Pancreas (tissue), 10 donors: ENCODE results near the gene FYN. TPM values are rescaled to one million over a fixed set of nuclear protein-coding genes. Genes with fewer than 3 reads are reported as not detected.

Source experiments
- ATAC-seq, 4 donors: fragments of 200-7000 bp; cut with Tn5 transposase; one replicate each; pipeline versions ENCODE4 v1.8.0 to v1.9.1; 2020; ENCODE audit warnings: mild to moderate bottlenecking in 4 of 4, moderate library complexity in 4 of 4
- DNase-seq, 6 donors: peaks; one replicate each; pipeline ENCODE4 v3.0.0-alpha.2; 2020
- FAIRE-seq: peaks from 2 replicates; lab custom pipeline; 2012; peaks lifted over from hg19 to GRCh38; lab: Jason Lieb, UNC
- H3K27ac ChIP-seq, 4 donors: fragments of 200-600 bp; sonication (generic); 1 replicate in 3 of 4; 2 replicates in 1 of 4; pipeline versions ENCODE4 v1.5.0 to v1.8.0; 2020
- H3K27me3 ChIP-seq, 4 donors: fragments of 200-600 bp; one replicate each; pipeline ENCODE4 v1.8.0; 2021
- H3K36me3 ChIP-seq, 3 donors: fragments of 200-600 bp; sonication (generic) in 1 of 3; one replicate each; pipeline versions ENCODE4 v1.5.0 to v1.8.0; 2020 to 2021
- H3K4me1 ChIP-seq, 3 donors: fragments of 200-600 bp; one replicate each; pipeline ENCODE4 v1.8.0; 2021
- H3K4me3 ChIP-seq, 4 donors: fragments of 200-600 bp; sonication (generic) in 2 of 4; one replicate each; pipeline versions ENCODE4 v1.5.0 to v1.8.0; 2020 to 2021
- H3K9me3 ChIP-seq, 4 donors: fragments of 200-600 bp; one replicate each; pipeline ENCODE4 v1.8.0; 2021
- WGBS, 2 donors: extraction: QIAGEN DNeasy Blood & Tissue Kit; methylation state at CpG; one replicate each; pipeline ENCODE4 v1.1.7; 2013; 5-methylcytosine and 5-hydroxymethylcytosine counted together
- intact Hi-C, 3 donors: fragments of 100-400 bp; cut with DNase I; formaldehyde crosslinking; loops; one replicate each; pipeline versions ENCODE4 v1.11.1 to v1.14.2; 2022
- polyA plus RNA-seq, 2 donors: library from polyadenylated mRNA; stranded (reverse); fragments of 200-250 nt; gene quantifications; one replicate each; pipeline ENCODE4 v1.2.3, GENCODE V29; 2013
- total RNA-seq, 6 donors: library from RNA; stranded (reverse); fragmentation: NEBNext Ultra II Directional in 4 of 6; extraction: Animal tissue kit (Norgen Biotek cat#: 25700) in 4 of 6; gene quantifications; one replicate each; pipeline versions ENCODE4 v1.2.1 to v1.2.4, GENCODE V29; 2021 to 2023
- TF ChIP-seq, protein P1 (sequence below), 4 donors: fragments of 200-600 bp; sonication (generic) in 3 of 4; IDR thresholded peaks; one replicate each; pipeline versions ENCODE4 v1.5.0 to v1.8.0; 2021; ENCODE audit warnings: antibody characterized with exemption in 4 of 4
- donor health status: healthy with polysubstance abuse.
- donor health status: DM: no; HTN: no; CAD: no; lungs with moderate emphysema.
- donor health status: DM: no; HTN: no; CAD: no.
- donor health status: control.
- donor health status: control.
- donor health status: Bipolar disorder and iron deficiency.
- donor health status: DM: yes; HTN: yes; CAD: no.
- donor health status: DM: no; HTN: no; CAD: no.
- donor health status: DM: no; HTN: no; CAD: no.
- donor health status: DM: yes; HTN: yes; CAD: no.

Gene FYN
- total and polyA plus RNA-seq, 8 donors, result 6.4 to 21.7 (median 11.9) TPM

DNA sequence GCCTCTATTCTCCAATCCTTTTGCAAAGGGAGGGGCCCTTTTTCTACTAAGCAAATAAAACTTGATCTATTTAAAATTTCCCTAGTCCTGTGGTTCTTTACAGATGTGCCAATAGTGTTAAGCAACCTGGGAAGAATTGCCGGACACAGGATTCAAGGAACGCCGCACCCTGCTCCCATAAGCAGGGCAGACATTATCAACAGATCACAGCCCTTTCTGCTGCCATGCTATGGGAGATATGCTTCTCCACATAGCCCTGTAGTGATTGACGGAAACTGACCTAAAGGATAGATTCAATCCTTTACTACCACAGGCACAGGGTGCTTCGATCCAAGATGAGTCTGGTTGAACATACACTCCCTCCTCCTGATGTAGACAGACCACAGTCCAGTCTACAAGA lies 149.2 kb downstream of the FYN start:
- no peak for ATAC-seq
- 86 to 89% methylated on average over 5 of the region's 5 CpGs for WGBS, 2 donors

DNA sequence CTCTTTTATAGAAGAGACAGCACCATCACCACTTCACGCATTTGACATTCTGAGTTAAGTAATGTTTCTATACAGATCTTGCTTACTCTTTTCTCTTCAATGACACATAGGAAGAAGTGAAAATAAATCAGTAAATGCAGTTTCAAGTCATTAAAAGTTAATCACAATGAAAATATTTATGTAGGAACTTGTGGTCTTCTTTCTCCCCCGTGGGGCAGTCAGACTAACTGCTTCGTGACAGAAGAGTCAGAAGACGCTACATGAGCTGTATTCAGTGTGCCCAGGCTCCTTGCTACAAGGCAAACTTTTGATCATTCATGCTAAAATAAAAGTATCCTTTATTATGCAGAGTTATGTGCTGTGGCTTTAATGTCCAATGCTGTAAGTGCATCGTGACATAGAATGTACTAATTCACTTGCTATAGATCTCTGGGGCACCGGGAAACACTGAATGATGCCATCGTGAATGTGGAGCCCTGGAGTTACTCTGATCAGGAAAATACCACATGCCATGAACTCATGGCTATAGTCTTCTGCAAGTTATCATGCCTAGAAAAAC lies 149.8 kb downstream of the FYN start:
- intact Hi-C loops, result no loop called here
- no peak for ATAC-seq
- 77 to 89% methylated on average over 7 of the region's 7 CpGs for WGBS, 2 donors

More for the DNA sequence above, 149.2 kb downstream of the FYN start:
- Histone ChIP-seq H3K36me3 (no peaks in the 10 kb centered on the region), H3K4me1 (no peaks in the 10 kb centered on the region), H3K9me3 (no peaks in the 10 kb centered on the region), H3K27ac (no peak overlapping the region), H3K4me3 (no peak overlapping the region), H3K27me3 (no peaks in the 10 kb centered on the region)
- intact Hi-C loops, result no loop called here
- DNase-seq (no peak), FAIRE-seq (no peak)
- TF ChIP-seq, protein P1, sequence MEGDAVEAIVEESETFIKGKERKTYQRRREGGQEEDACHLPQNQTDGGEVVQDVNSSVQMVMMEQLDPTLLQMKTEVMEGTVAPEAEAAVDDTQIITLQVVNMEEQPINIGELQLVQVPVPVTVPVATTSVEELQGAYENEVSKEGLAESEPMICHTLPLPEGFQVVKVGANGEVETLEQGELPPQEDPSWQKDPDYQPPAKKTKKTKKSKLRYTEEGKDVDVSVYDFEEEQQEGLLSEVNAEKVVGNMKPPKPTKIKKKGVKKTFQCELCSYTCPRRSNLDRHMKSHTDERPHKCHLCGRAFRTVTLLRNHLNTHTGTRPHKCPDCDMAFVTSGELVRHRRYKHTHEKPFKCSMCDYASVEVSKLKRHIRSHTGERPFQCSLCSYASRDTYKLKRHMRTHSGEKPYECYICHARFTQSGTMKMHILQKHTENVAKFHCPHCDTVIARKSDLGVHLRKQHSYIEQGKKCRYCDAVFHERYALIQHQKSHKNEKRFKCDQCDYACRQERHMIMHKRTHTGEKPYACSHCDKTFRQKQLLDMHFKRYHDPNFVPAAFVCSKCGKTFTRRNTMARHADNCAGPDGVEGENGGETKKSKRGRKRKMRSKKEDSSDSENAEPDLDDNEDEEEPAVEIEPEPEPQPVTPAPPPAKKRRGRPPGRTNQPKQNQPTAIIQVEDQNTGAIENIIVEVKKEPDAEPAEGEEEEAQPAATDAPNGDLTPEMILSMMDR (IDR thresholded peaks at IDR 0.05), result no peak

GRCh38 chr6:111722179-111722731 lies 151.0 kb downstream of the FYN start:
- FAIRE-seq, result no peak
- Histone ChIP-seq H3K4me1 (no peaks in the 10 kb centered on the region), H3K4me3 (no peak overlapping the region), H3K27ac (no peak overlapping the region), H3K27me3 (no peaks in the 10 kb centered on the region), H3K9me3 (no peaks in the 10 kb centered on the region), H3K36me3 (no peaks in the 10 kb centered on the region)
- intact Hi-C loops, result no loop called here
- DNase-seq, result no peak
- peak in 3 of 4 donors; percentile 11 to 15 (median 15) for ATAC-seq
- TF ChIP-seq, protein P1 (IDR thresholded peaks at IDR 0.05), result no peak
- 15 to 21% methylated on average over 3 of the region's 3 CpGs for WGBS, 2 donors

More for the DNA sequence above, 149.8 kb downstream of the FYN start:
- FAIRE-seq (no peak), DNase-seq (no peak)
- no peaks in the 10 kb centered on the region for H3K36me3 ChIP-seq
- no peaks in the 10 kb centered on the region for H3K4me1 ChIP-seq
- H3K27ac ChIP-seq, result no peak overlapping the region
- TF ChIP-seq, protein P1 (IDR thresholded peaks at IDR 0.05), result no peak
- no peak overlapping the region for H3K4me3 ChIP-seq
- no peaks in the 10 kb centered on the region for H3K9me3 ChIP-seq
- H3K27me3 ChIP-seq, result no peaks in the 10 kb centered on the region

GRCh38 chr6:111721753-111722154 lies 151.5 kb downstream of the FYN start:
- no peak for DNase-seq
- Histone ChIP-seq H3K27me3 (no peaks in the 10 kb centered on the region), H3K4me1 (no peaks in the 10 kb centered on the region), H3K36me3 (no peaks in the 10 kb centered on the region), H3K27ac (no peak overlapping the region), H3K9me3 (no peaks in the 10 kb centered on the region), H3K4me3 (no peak overlapping the region)
- no peak for FAIRE-seq
- intact Hi-C loops, result no loop called here
- TF ChIP-seq, protein P1 (IDR thresholded peaks at IDR 0.05), result peak in 3 of 4 donors; percentile 17 to 30 (median 20)
- 67 to 70% methylated on average over 1 of the region's 1 CpG for WGBS, 2 donors
- ATAC-seq, result peak in 3 of 4 donors; percentile 34 to 56 (median 44)

DNA sequence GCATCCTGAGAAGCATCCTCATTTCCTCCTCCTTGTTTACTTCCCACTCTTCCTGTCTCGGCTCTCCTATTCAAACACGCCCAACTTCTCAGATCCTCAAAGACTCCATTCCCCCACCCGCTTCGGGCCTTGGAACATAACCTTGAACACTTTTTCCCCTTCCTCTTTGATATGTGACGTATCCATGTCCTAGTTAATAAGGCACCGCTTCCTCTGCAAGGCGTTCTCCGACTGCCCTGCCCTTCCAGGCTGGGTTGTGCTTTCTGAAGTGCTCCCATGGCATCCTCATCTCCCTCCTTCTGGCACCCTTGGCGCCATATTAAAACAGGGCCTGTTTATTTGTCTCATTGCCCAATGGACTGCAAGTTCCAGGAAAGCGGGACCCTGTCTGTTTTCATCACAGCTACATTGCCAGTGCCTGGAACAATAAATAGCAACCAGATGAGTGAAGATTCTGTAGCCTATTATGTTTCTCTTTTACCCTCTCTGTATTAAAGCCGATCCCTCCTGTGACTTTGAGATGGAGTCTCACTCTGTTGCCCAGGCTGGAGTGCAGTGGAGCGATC lies 152.2 kb downstream of the FYN start:
- FAIRE-seq, result no peak
- Histone ChIP-seq H3K4me3 (no peak overlapping the region), H3K27ac (no peak overlapping the region)

More for the DNA sequence above, 152.2 kb downstream of the FYN start:
- TF ChIP-seq, protein P1 (IDR thresholded peaks at IDR 0.05), result no peak
- Histone ChIP-seq H3K9me3 (no peaks in the 10 kb centered on the region), H3K36me3 (no peaks in the 10 kb centered on the region), H3K4me1 (no peaks in the 10 kb centered on the region), H3K27me3 (no peaks in the 10 kb centered on the region)
- ATAC-seq (no peak), DNase-seq (no peak)
- intact Hi-C loops, result no loop called here
- WGBS, 2 donors, result 84 to 88% methylated on average over 12 of the region's 12 CpGs
